NCI-H1436 treated with DMSO at 0.1 percent for 48 hours (cell line): Measurements from ENCODE around the gene IDH3G.
"Not testable (repeated sequence)": the region's sequence is repeated elsewhere in the genome, so short reads cannot be mapped to it uniquely, and the experiment has no call there.

Experiments used
- DNase-seq: peaks from one replicate; lab custom pipeline; 2025; lab: John Stamatoyannopoulos, UW

Gene IDH3G

GRCh38 chrX:153755136-153755535 lies 39.0 kb downstream of the IDH3G start:
- no peak for DNase-seq

GRCh38 chrX:153750127-153750774 lies 43.9 kb downstream of the IDH3G start:
- no peak for DNase-seq

- not testable (repeated sequence) for DNase-seq
These were observed 45.2 kb downstream of the IDH3G start for GRCh38 chrX:153749017-153749416.

- not testable (repeated sequence) for DNase-seq
These were observed 47.2 kb downstream of the IDH3G start for GRCh38 chrX:153746991-153747390.

GRCh38 chrX:153746359-153746758 lies 47.8 kb downstream of the IDH3G start:
- no peak for DNase-seq

GRCh38 chrX:153745067-153745433 lies 49.1 kb downstream of the IDH3G start:
- not testable (repeated sequence) for DNase-seq

GRCh38 chrX:153744210-153745066 lies 49.7 kb downstream of the IDH3G start:
- DNase-seq, result peak; percentile 8

GRCh38 chrX:153743468-153744209 lies 50.5 kb downstream of the IDH3G start:
- not testable (repeated sequence) for DNase-seq

- DNase-seq, result not testable (repeated sequence)
These were observed 51.2 kb downstream of the IDH3G start for GRCh38 chrX:153742796-153743467.

- not testable (repeated sequence) for DNase-seq
These were observed 52.1 kb downstream of the IDH3G start for GRCh38 chrX:153742111-153742510.

GRCh38 chrX:153741446-153741845 lies 52.7 kb downstream of the IDH3G start:
- no peak for DNase-seq

GRCh38 chrX:153740631-153741222 lies 53.4 kb downstream of the IDH3G start:
- DNase-seq, result no peak

GRCh38 chrX:153739754-153740486 lies 54.3 kb downstream of the IDH3G start:
- no peak for DNase-seq

GRCh38 chrX:153738056-153738605 lies 56.0 kb downstream of the IDH3G start:
- no peak for DNase-seq

GRCh38 chrX:153736871-153737441 lies 57.2 kb downstream of the IDH3G start:
- DNase-seq, result no peak

- no peak for DNase-seq
These were observed 57.9 kb downstream of the IDH3G start for GRCh38 chrX:153736071-153736820.
